ENCODE results near the gene ANKRA2. TPM values are rescaled to one million over a fixed set of nuclear protein-coding genes. Genes with fewer than 3 reads are reported as not detected.

Gene ANKRA2
- polyA plus RNA-seq, 4 donors, result 38.1 to 44.9 (median 43.8) TPM

DNA sequence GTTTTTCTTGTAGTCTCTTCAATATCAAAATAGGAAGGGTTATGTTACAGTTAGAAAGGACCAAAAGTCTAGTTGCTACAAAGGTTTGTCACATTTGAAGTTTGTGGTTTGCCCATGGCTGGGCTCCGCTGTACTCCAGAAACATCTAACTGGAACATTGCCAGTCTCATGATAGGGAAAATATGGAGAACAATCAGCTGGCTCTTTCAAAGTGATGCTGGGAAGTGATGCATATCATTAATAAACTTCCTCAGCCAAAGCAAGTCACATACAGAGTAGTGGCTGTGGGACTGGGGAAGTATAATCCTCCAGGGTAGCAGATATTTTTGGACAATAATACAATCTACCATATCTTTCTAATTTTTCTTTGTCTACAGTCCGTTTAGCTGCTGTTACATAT lies 58.4 kb downstream of the ANKRA2 start:
- DNase-seq (ENCODE audit: low read depth in 4 of 4, low spot score in 3 of 4), result no peak

DNA sequence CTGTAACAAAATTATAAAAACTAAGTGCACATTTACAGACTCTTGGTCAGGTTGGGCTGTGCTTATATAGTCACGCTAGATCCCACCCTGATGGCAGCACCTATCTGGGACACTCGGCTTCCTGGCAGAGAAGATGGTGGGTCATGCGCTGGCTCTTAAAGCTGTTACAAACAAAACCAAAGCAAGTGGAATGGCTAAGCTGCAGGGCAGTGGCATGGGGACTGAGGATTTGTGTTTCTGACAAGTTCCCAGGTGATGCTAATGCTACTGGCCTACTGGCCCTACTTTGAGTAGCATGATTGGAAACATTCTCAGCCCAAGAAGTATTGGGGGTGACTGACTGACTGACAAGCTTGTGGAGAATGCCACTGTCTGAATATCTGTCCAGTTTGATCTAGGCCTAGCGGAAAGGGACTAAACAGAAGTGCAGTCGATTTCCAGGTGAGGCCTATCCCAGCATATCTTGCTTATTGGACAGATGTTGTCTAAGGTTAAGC lies 58.9 kb downstream of the ANKRA2 start:
- DNase-seq (ENCODE audit: low read depth in 4 of 4, low spot score in 3 of 4), result no peak

Other genes with a start within 250 kb of the ANKRA2 start
- gene FOXD1, start 116.9 kb downstream of the ANKRA2 start, polyA plus RNA-seq (ENCODE audit: insufficient read length in 4 of 4), result 10 to 100 TPM in 3 of 4 donors, 1 to 10 TPM in 1; 8.7 to 17.3 (median 14.6) TPM
- 1,000 to 10,000 TPM in 2 of 4 donors, 100 to 1,000 TPM in 2; 977 to 1,050 (median 1,011) TPM for gene BTF3, start 67.2 kb downstream of the ANKRA2 start, polyA plus RNA-seq (ENCODE audit: insufficient read length in 4 of 4)
- 10 to 100 TPM; 14.8 to 17.1 (median 16.5) TPM for gene UTP15, start 104 bp upstream of the ANKRA2 start, polyA plus RNA-seq (ENCODE audit: insufficient read length in 4 of 4)
- gene ARHGEF28, start 60.6 kb upstream of the ANKRA2 start, polyA plus RNA-seq (ENCODE audit: insufficient read length in 4 of 4), result 10 to 100 TPM; 44.1 to 53.1 (median 50.1) TPM